BLaER1 treated with 17β-estradiol and CSF1 and Interleukin-3, amounts not matched to agents 10 nM and 100 nM (cell line): ENCODE data around the gene S100A12.

Experiments used
- H3K27ac ChIP-seq, 11 experiments: shearing (Covaris generic); formaldehyde crosslinking; 2 replicates each; pipeline ENCODE4 v1.8.1; 2022
- H3K27me3 ChIP-seq, 11 experiments: shearing (Covaris generic); formaldehyde crosslinking; 2 replicates each; pipeline ENCODE4 v1.8.1; 2022
- H3K36me3 ChIP-seq, 11 experiments: shearing (Covaris generic); formaldehyde crosslinking; 2 replicates each; pipeline ENCODE4 v1.8.1; 2022
- H3K4me1 ChIP-seq, 10 experiments: shearing (Covaris generic); formaldehyde crosslinking; 2 replicates each; pipeline ENCODE4 v1.8.1; 2022
- H3K4me2 ChIP-seq, 11 experiments: shearing (Covaris generic); formaldehyde crosslinking; 2 replicates each; pipeline ENCODE4 v1.8.1; 2022
- H3K4me3 ChIP-seq, 10 experiments: shearing (Covaris generic); formaldehyde crosslinking; 2 replicates each; pipeline ENCODE4 v1.8.1; 2022
- H3K9ac ChIP-seq, 11 experiments: shearing (Covaris generic); formaldehyde crosslinking; 2 replicates each; pipeline ENCODE4 v1.8.1; 2022
- H3K9me3 ChIP-seq, 11 experiments: shearing (Covaris generic); formaldehyde crosslinking; replicated peaks in 1 of 11; 2 replicates each; pipeline ENCODE4 v1.8.1; 2022
- H4K20me1 ChIP-seq, 11 experiments: shearing (Covaris generic); formaldehyde crosslinking; 2 replicates each; pipeline ENCODE4 v1.8.1; 2022
- Cebpa-rat ChIP-seq, 11 experiments: shearing (Covaris generic); IDR thresholded peaks; 2 replicates each; pipeline ENCODE4 v1.8.1; 2022

S100A12 gene

DNA sequence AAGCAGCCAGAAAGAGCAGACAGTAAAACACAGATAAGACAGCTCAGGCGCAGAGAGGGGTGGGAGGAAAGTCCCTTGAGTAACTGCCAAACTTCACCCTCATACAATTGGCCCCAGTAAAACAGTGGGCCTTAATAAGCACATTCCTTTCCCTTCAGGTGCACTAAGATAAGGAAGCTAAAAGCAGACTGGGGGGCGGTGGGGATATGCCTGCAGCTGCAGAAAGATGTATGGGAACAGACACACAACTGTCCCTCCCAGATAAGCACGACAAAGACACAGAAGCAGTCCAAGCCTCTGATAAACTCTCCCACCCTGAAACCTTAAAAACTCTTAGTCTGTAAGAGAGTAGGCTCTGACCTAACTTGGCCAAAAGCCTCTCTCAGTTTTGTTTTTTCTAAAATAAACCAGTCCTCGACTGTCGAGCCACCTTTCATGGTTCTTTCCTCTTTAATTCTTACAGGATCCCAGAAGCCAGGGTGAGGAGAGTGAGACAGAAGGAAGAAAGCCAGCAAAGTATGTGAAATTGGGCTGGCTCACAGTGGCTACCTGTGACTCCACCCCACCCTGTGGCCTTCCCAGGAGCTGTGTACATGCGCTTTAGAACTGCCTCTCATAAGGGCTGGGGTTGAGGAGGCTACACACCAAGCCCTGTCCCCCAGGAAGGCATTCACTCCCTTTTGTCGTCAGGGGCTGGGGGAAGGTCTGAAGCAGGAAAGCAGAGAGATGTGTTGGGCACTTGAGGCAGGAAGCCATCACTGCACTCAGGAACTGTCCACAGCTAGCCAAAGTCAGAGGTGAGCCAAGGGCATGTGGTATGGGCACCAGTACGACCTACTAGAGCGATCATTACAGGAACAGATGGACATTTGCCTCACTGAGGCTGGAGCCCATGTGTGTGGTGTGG lies 31.4 kb downstream of the S100A12 start:
- Histone ChIP-seq H3K4me2 (peak overlapping the region; percentile 63 to 94 (median 86)), H3K4me1 (peaks cover 65 to 78% (median 70%) of the 10 kb centered on the region in 10 experiments), H3K9me3 (0 out of 22 replicates have a peak, but pooled peaks cover 0 to 2% (median 0%) of the 10 kb centered on the region in 11 experiments), H3K4me3 (no peak overlapping the region), H3K27ac (peak overlapping the region in 2 of 11 experiments; percentile 27 to 31; a peak in 3 of 22 replicates), H4K20me1 (peaks cover 0 to 9% (median 0%) of the 10 kb centered on the region in 11 experiments; a peak in 2 of 22 replicates), H3K27me3 (peaks cover 0 to 15% (median 0%) of the 10 kb centered on the region in 11 experiments; a peak in 5 of 22 replicates), H3K9ac (no peak overlapping the region), H3K36me3 (no peaks in the 10 kb centered on the region)
- TF ChIP-seq Cebpa-rat (IDR thresholded peaks at IDR 0.05) = no peak

DNA sequence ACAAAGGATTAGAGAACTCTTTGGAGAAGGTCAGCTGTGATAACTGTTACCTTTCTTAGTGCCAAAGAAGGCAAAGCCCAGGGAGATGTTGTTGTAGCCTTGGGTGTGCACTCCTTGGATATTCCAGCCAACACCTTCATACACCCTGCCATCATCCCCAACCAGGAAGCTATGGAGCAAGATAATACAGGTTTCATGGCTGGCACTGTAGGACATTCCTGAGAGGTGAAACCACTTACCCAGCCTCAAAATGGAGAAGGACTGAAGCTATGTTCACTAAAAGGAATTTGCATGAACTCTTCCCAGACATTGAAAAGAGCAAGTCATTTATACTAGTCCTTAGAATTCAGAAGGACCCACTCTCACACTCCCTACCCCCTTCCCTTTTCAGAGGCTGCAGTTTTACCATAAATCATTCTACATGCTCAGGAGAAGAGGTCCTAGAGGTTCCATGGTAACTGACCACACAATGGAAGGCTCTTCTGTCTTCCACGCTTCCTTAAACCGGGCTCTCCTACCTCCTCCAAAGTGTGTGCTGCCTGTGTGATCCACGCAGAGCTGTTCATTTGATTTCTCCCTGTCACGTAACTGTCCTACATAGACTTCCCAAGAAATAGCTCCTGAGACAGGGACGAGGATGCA lies 32.3 kb downstream of the S100A12 start:
- H3K27ac ChIP-seq = no peak overlapping the region

DNA sequence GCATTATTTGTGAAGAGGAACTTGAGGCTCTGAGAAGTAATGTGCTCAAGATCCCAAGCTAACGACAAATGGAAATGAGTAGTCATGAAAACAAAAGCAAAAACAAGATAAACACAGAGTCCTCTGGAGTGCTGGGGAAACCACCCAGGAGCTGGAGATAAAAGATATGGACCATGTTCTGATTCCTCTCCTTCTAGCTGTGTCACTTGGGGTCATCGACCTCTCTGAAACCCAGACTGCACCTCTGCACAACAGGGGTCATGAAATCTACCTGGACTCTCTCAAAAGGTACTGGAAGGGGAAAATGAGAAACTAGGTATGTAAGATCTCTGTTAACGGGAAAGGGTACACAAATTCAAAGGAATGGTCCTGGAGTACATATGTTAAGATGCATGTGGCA lies 33.2 kb downstream of the S100A12 start:
- no peaks in the 10 kb centered on the region for H3K36me3 ChIP-seq
- H3K4me3 ChIP-seq = no peak overlapping the region
- H3K9ac ChIP-seq = no peak overlapping the region
- peaks cover 74 to 88% (median 79%) of the 10 kb centered on the region in 10 experiments for H3K4me1 ChIP-seq
- peaks cover 0 to 20% (median 5%) of the 10 kb centered on the region in 11 experiments; a peak in 9 of 22 replicates for H3K9me3 ChIP-seq
- no peak overlapping the region for H3K27ac ChIP-seq
- no peak for TF ChIP-seq Cebpa-rat (IDR thresholded peaks at IDR 0.05)
- peak overlapping the region; percentile 61 to 94 (median 86) for H3K4me2 ChIP-seq
- peaks cover 0 to 9% (median 0%) of the 10 kb centered on the region in 11 experiments; a peak in 2 of 22 replicates for H4K20me1 ChIP-seq
- peaks cover 0 to 15% (median 0%) of the 10 kb centered on the region in 11 experiments; a peak in 5 of 22 replicates for H3K27me3 ChIP-seq

More for the DNA sequence above, 32.3 kb downstream of the S100A12 start:
- Histone ChIP-seq H3K9me3 (peaks cover 0 to 11% (median 0%) of the 10 kb centered on the region in 11 experiments; a peak in 3 of 22 replicates), H3K27me3 (peaks cover 0 to 15% (median 0%) of the 10 kb centered on the region in 11 experiments; a peak in 5 of 22 replicates), H3K4me1 (peaks cover 74 to 85% (median 78%) of the 10 kb centered on the region in 10 experiments), H3K4me3 (no peak overlapping the region), H3K9ac (no peak overlapping the region), H3K36me3 (no peaks in the 10 kb centered on the region), H4K20me1 (peaks cover 0 to 9% (median 0%) of the 10 kb centered on the region in 11 experiments; a peak in 2 of 22 replicates), H3K4me2 (peak overlapping the region; percentile 61 to 94 (median 86))
- TF ChIP-seq Cebpa-rat (IDR thresholded peaks at IDR 0.05) = no peak

DNA sequence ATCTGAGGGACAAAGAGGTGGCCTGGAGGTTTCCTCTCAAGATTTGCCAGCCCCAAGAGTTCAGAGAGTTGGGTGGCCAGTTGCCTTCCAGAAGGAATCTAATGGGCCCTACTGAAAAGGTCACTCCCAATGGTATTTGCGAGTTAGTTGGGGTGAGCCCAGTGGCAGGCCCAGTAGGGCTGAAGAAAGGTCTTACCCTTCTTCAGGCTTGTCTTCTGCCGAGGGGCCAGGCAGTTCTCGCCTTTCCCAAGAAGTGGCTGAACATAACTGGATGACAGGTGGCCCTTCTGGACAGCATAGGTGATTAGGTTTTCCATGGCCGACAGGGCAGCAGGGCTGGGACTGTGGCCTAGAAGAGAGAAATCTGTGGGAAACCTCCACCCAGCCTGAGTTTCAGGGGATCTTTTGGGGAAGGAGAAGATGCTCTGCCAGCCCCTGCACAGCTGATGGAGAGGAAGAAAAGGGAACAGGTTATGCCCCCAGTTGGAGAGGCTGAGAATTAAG lies 33.9 kb downstream of the S100A12 start:
- peaks cover 74 to 90% (median 77%) of the 10 kb centered on the region in 10 experiments for H3K4me1 ChIP-seq
- TF ChIP-seq Cebpa-rat (IDR thresholded peaks at IDR 0.05) = no peak
- no peak overlapping the region for H3K4me3 ChIP-seq
- no peak overlapping the region for H3K9ac ChIP-seq
- peaks cover 0 to 25% (median 9%) of the 10 kb centered on the region in 11 experiments; a peak in 9 of 22 replicates for H3K9me3 ChIP-seq
- H3K4me2 ChIP-seq = peak overlapping the region; percentile 61 to 94 (median 86); a peak in 21 of 22 replicates
- peaks cover 0 to 10% (median 0%) of the 10 kb centered on the region in 11 experiments; a peak in 4 of 22 replicates for H3K27me3 ChIP-seq
- H3K27ac ChIP-seq = no peak overlapping the region
- peaks cover 0 to 9% (median 0%) of the 10 kb centered on the region in 11 experiments; a peak in 2 of 22 replicates for H4K20me1 ChIP-seq
- no peaks in the 10 kb centered on the region for H3K36me3 ChIP-seq

DNA sequence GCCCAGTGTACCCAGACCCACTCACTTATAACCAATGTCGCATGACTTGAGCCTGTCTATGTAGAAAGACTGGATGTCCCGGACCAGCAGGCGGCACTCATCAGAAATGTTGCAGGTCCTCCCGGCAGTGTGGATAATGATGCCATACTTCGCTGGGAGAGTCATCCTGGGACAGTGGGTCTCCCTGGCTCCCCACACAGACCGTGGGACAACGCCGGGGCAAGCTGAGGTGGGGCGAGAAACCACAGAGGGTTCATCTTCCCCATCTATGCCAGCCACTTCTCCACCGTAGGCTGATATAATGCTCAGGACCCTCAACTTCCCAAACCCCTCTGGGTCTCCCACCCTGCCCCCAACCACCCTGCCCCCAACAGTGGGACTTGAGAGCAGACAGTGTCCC lies 35.1 kb downstream of the S100A12 start:
- Histone ChIP-seq H3K9ac (no peak overlapping the region), H3K4me3 (peak overlapping the region in 1 of 10 experiments; percentile 8; a peak in 1 of 20 replicates), H3K4me2 (peak overlapping the region; percentile 59 to 90 (median 82)), H3K9me3 (peaks cover 0 to 25% (median 14%) of the 10 kb centered on the region in 11 experiments; a peak in 9 of 22 replicates), H3K27ac (peak overlapping the region in 3 of 11 experiments; percentile 4 to 48 (median 8); a peak in 2 of 22 replicates), H3K36me3 (no peaks in the 10 kb centered on the region), H4K20me1 (peaks cover 0 to 4% (median 0%) of the 10 kb centered on the region in 11 experiments; a peak in 2 of 22 replicates), H3K4me1 (peaks cover 62 to 80% (median 66%) of the 10 kb centered on the region in 10 experiments), H3K27me3 (no peaks in the 10 kb centered on the region; a peak in 1 of 22 replicates)
- TF ChIP-seq Cebpa-rat (IDR thresholded peaks at IDR 0.05) = no peak

DNA sequence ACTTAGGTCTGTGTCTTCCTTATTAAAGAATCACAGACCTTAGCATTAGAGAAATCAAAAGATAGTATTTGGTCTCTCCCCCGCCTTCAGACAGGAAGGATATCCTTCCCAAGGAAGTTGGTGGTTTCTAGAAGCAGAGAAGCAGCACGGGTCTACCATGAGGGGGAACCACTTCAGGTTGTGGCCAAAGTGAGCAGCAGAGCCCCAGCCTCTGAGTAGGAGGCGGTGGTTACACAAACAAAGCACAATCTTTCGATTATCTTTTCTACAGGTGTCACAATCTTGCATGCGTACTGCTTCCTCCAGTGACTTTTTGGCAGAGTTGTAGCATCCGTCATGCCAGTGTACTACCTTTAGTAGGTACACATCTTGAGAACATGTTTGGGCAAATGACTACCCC lies 35.6 kb downstream of the S100A12 start:
- H3K4me3 ChIP-seq = peak overlapping the region in 3 of 10 experiments; percentile 3 to 17 (median 8); a peak in 1 of 20 replicates
- no peak for TF ChIP-seq Cebpa-rat (IDR thresholded peaks at IDR 0.05)

DNA sequence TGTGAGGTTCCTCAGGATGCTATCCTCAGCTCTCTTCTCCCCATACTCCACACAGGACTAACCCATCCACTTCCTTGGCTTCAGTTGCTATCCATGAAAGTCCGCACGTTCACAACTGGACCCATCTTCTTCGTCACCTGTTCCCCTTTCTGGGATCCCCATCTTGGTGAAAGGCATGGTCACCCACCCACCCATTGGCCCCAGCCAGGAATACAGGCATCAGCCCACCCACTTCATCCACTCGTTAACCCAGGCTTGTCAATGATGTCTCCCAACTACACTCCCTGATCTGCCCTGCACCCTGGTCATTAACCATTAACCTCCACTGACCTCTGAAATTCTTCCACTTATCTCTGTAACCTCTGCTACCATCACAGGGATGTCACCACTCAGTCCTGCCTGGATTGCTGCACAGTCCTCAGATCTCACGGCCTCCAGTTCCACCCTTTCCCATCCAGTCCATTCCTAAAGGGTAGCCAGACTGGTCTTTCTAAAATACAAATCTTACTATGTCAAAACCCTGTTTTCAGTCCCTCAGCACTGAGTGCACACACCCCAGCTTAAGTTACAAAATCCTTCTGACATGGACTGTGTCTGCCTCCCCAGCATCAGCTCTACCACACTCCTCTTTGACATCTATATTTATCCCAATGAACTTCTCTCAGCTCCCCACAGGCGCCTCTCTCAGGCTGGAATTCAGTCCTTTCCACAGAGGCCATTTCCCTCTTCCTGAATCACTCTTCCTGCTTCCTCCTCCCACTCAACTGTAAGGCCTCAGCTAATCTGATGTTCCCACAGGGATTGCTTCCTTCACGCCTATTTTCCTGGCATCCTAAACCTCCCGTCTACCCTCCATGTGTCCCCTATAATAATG lies 37.2 kb downstream of the S100A12 start:
- H4K20me1 ChIP-seq = no peaks in the 10 kb centered on the region
- H3K27ac ChIP-seq = no peak overlapping the region
- peaks cover 41 to 58% (median 45%) of the 10 kb centered on the region in 10 experiments for H3K4me1 ChIP-seq
- peaks cover 0 to 28% (median 14%) of the 10 kb centered on the region in 11 experiments; a peak in 11 of 22 replicates for H3K9me3 ChIP-seq
- H3K27me3 ChIP-seq = no peaks in the 10 kb centered on the region; a peak in 1 of 22 replicates
- H3K9ac ChIP-seq = no peak overlapping the region
- H3K4me2 ChIP-seq = peak overlapping the region; percentile 59 to 90 (median 82)
- TF ChIP-seq Cebpa-rat (IDR thresholded peaks at IDR 0.05) = no peak
- H3K4me3 ChIP-seq = no peak overlapping the region
- H3K36me3 ChIP-seq = no peaks in the 10 kb centered on the region

More for the DNA sequence above, 35.6 kb downstream of the S100A12 start:
- peak overlapping the region in 3 of 11 experiments; percentile 4 to 48 (median 8); a peak in 2 of 22 replicates for H3K27ac ChIP-seq
- H3K27me3 ChIP-seq = no peaks in the 10 kb centered on the region; a peak in 1 of 22 replicates
- peak overlapping the region in 1 of 11 experiments; percentile 21; a peak in 1 of 22 replicates for H3K9ac ChIP-seq
- H3K36me3 ChIP-seq = no peaks in the 10 kb centered on the region
- H3K4me2 ChIP-seq = peak overlapping the region; percentile 59 to 90 (median 82)
- no peaks in the 10 kb centered on the region for H4K20me1 ChIP-seq
- H3K4me1 ChIP-seq = peaks cover 57 to 74% (median 61%) of the 10 kb centered on the region in 10 experiments
- peaks cover 0 to 25% (median 14%) of the 10 kb centered on the region in 11 experiments; a peak in 9 of 22 replicates for H3K9me3 ChIP-seq
